NCI-H82 treated with DMSO at 0.1 percent for 48 hours (cell line): Measurements from ENCODE around the gene EGR4.
A peak's percentile ranks its signal among the peaks of the same experiment; 100 is the strongest.

ENCODE experiments used
- DNase-seq: peaks from one replicate; lab custom pipeline; 2025; ENCODE audit not compliant: unreplicated experiment; lab: John Stamatoyannopoulos, UW

EGR4 gene

GRCh38 chr2:73290049-73290839 is 3.1 kb downstream of the EGR4 start:
- peak; percentile 50 for DNase-seq

GRCh38 chr2:73289304-73289703 is 4.0 kb downstream of the EGR4 start:
- no peak for DNase-seq

- no peak for DNase-seq
These were observed 7.2 kb downstream of the EGR4 start for GRCh38 chr2:73286134-73286655.

GRCh38 chr2:73285159-73285739 is 8.1 kb downstream of the EGR4 start:
- no peak for DNase-seq

GRCh38 chr2:73284296-73285158 is 8.8 kb downstream of the EGR4 start, which contains the start of gene FBXO41:
Gene FBXO41, minus strand, starts transcription at chr2:73284478. Its CDS starts 14,848 bp downstream, at chr2:73269630.
- DNase-seq: peak; percentile 27

- no peak for DNase-seq
These were observed 9.6 kb downstream of the EGR4 start for GRCh38 chr2:73283545-73284295.

GRCh38 chr2:73282924-73283544 is 10.3 kb downstream of the EGR4 start:
- DNase-seq: no peak

GRCh38 chr2:73281244-73281643 is 12.1 kb downstream of the EGR4 start:
- DNase-seq: no peak

GRCh38 chr2:73279852-73280251 is 13.5 kb downstream of the EGR4 start:
- DNase-seq: no peak

GRCh38 chr2:73272270-73272669 is 21.1 kb downstream of the EGR4 start:
- DNase-seq: no peak

- DNase-seq: no peak
These were observed 23.5 kb downstream of the EGR4 start for GRCh38 chr2:73269686-73270465.

- DNase-seq: peak; percentile 43
These were observed 24.3 kb downstream of the EGR4 start for GRCh38 chr2:73268830-73269685.

GRCh38 chr2:73268366-73268829 is 24.9 kb downstream of the EGR4 start:
- DNase-seq: no peak

GRCh38 chr2:73267008-73267407 is 26.3 kb downstream of the EGR4 start:
- DNase-seq: no peak

- no peak for DNase-seq
These were observed 27.1 kb downstream of the EGR4 start for GRCh38 chr2:73266061-73266901.

GRCh38 chr2:73265298-73266060 is 27.9 kb downstream of the EGR4 start:
- no peak for DNase-seq

GRCh38 chr2:73264783-73265182 is 28.6 kb downstream of the EGR4 start:
- DNase-seq: no peak
